PC-3 (cell line): Measurements from ENCODE around the gene KRTAP19-8.

ENCODE experiments used
- EZH2 ChIP-seq: fragments of 300-600 bp; sonication (generic); IDR thresholded peaks from one replicate; pipeline ENCODE4 v1.6.1; 2017; ENCODE audit warnings: antibody characterized with exemption, mild to moderate bottlenecking, low read length; ENCODE audit not compliant: unreplicated experiment
- EZH2phosphoT487 ChIP-seq: fragments of 300-600 bp; sonication (generic); IDR thresholded peaks from 2 replicates; pipeline ENCODE4 v1.6.1; 2018; ENCODE audit warnings: mild to moderate bottlenecking, antibody characterized with exemption, low read length, borderline replicate concordance
- TF ChIP-seq, protein P1 (sequence below): fragments of 300-600 bp; sonication (generic); conservative IDR thresholded peaks from 2 replicates; pipeline ENCODE4 v1.5.1; 2017; ENCODE audit warnings: antibody characterized with exemption, low read depth, mild to moderate bottlenecking, low read length

DNA sequence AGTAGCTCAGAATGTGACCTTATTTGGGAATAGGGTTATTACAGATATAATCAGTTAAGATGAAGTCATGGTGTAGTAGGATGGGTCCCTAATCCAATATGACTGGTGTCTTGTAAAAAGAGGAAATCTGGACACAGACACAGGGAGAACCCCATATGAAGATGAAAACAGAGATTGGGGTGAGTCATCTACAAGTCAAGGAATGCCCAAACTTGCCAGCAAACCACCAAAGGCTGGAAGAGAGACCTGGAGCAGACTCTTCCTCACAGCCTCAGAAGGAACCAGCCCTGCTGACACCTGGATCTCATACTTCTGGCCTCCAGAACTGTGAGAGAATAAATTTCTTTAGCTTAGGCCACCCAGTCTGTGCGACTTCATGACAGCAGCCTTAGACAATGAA lies 29.9 kb downstream of the KRTAP19-8 start:
- TF ChIP-seq EZH2phosphoT487 (no peak), EZH2 (no peak)
- TF ChIP-seq, protein P1, sequence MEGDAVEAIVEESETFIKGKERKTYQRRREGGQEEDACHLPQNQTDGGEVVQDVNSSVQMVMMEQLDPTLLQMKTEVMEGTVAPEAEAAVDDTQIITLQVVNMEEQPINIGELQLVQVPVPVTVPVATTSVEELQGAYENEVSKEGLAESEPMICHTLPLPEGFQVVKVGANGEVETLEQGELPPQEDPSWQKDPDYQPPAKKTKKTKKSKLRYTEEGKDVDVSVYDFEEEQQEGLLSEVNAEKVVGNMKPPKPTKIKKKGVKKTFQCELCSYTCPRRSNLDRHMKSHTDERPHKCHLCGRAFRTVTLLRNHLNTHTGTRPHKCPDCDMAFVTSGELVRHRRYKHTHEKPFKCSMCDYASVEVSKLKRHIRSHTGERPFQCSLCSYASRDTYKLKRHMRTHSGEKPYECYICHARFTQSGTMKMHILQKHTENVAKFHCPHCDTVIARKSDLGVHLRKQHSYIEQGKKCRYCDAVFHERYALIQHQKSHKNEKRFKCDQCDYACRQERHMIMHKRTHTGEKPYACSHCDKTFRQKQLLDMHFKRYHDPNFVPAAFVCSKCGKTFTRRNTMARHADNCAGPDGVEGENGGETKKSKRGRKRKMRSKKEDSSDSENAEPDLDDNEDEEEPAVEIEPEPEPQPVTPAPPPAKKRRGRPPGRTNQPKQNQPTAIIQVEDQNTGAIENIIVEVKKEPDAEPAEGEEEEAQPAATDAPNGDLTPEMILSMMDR: no peak
